H1 (cell line): ENCODE data around the gene LRIT2. TPM values are rescaled to one million over a fixed set of nuclear protein-coding genes. Genes with fewer than 3 reads are reported as not detected.

ENCODE experiments used
- polyA plus RNA-seq, 7 experiments: library from polyadenylated mRNA; depleted of rRNA in 3 of 7; stranded (reverse) in 5 of 7; unstranded in 2 of 7; fragments of >200 nt in 5 of 7; fragments of 200-250 nt in 2 of 7; gene quantifications; 1 replicate in 5 of 7; 2 replicates in 1 of 7; 4 replicates in 1 of 7; pipeline versions ENCODE4 v1.2.1 to v1.2.3, GENCODE V29; 2011 to 2013; ENCODE audit warnings: missing spikeins in 2 of 7, mixed read lengths in 2 of 7
- total RNA-seq: library from RNA; stranded (reverse); fragmentation: NEBNext Ultra II Directional; extraction: Animal tissue kit (Norgen Biotek cat#: 25700); gene quantifications from 2 replicates; pipeline ENCODE4 v1.2.1, GENCODE V29; 2021
- TF ChIP-seq, protein P1 (sequence below): fragments of 300-600 bp; sonication (generic); IDR thresholded peaks from 2 replicates; pipeline ENCODE4 v1.7.1; 2012; ENCODE audit warnings: low read length, moderate library complexity, mild to moderate bottlenecking, inconsistent platforms; ENCODE audit not compliant: insufficient replicate concordance

LRIT2 gene
- total and polyA plus RNA-seq, 2 of the 8 experiments (the other 6 are each of a cell fraction or from before 2014, with no cell fraction given) = not detected

DNA sequence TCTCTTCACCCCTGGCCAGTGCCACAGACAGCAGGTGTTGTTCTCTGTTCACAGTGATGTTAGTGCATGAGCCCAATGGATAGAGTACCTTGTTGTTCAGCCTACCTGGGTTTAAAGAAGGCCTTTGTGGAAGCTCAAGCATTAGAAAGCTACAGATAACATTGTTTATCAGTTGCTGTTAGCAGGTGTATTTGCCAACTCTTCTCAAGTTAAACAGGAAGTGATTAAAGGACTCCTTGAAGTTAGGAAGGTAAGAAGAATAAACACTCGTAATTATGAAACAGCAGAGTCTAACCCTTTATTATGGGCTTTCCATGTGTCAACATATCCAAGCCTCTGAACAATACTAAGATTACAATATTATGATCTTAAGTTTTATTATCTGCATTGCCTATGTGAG lies 45.4 kb upstream of the LRIT2 start (continued):
- TF ChIP-seq, protein P1, sequence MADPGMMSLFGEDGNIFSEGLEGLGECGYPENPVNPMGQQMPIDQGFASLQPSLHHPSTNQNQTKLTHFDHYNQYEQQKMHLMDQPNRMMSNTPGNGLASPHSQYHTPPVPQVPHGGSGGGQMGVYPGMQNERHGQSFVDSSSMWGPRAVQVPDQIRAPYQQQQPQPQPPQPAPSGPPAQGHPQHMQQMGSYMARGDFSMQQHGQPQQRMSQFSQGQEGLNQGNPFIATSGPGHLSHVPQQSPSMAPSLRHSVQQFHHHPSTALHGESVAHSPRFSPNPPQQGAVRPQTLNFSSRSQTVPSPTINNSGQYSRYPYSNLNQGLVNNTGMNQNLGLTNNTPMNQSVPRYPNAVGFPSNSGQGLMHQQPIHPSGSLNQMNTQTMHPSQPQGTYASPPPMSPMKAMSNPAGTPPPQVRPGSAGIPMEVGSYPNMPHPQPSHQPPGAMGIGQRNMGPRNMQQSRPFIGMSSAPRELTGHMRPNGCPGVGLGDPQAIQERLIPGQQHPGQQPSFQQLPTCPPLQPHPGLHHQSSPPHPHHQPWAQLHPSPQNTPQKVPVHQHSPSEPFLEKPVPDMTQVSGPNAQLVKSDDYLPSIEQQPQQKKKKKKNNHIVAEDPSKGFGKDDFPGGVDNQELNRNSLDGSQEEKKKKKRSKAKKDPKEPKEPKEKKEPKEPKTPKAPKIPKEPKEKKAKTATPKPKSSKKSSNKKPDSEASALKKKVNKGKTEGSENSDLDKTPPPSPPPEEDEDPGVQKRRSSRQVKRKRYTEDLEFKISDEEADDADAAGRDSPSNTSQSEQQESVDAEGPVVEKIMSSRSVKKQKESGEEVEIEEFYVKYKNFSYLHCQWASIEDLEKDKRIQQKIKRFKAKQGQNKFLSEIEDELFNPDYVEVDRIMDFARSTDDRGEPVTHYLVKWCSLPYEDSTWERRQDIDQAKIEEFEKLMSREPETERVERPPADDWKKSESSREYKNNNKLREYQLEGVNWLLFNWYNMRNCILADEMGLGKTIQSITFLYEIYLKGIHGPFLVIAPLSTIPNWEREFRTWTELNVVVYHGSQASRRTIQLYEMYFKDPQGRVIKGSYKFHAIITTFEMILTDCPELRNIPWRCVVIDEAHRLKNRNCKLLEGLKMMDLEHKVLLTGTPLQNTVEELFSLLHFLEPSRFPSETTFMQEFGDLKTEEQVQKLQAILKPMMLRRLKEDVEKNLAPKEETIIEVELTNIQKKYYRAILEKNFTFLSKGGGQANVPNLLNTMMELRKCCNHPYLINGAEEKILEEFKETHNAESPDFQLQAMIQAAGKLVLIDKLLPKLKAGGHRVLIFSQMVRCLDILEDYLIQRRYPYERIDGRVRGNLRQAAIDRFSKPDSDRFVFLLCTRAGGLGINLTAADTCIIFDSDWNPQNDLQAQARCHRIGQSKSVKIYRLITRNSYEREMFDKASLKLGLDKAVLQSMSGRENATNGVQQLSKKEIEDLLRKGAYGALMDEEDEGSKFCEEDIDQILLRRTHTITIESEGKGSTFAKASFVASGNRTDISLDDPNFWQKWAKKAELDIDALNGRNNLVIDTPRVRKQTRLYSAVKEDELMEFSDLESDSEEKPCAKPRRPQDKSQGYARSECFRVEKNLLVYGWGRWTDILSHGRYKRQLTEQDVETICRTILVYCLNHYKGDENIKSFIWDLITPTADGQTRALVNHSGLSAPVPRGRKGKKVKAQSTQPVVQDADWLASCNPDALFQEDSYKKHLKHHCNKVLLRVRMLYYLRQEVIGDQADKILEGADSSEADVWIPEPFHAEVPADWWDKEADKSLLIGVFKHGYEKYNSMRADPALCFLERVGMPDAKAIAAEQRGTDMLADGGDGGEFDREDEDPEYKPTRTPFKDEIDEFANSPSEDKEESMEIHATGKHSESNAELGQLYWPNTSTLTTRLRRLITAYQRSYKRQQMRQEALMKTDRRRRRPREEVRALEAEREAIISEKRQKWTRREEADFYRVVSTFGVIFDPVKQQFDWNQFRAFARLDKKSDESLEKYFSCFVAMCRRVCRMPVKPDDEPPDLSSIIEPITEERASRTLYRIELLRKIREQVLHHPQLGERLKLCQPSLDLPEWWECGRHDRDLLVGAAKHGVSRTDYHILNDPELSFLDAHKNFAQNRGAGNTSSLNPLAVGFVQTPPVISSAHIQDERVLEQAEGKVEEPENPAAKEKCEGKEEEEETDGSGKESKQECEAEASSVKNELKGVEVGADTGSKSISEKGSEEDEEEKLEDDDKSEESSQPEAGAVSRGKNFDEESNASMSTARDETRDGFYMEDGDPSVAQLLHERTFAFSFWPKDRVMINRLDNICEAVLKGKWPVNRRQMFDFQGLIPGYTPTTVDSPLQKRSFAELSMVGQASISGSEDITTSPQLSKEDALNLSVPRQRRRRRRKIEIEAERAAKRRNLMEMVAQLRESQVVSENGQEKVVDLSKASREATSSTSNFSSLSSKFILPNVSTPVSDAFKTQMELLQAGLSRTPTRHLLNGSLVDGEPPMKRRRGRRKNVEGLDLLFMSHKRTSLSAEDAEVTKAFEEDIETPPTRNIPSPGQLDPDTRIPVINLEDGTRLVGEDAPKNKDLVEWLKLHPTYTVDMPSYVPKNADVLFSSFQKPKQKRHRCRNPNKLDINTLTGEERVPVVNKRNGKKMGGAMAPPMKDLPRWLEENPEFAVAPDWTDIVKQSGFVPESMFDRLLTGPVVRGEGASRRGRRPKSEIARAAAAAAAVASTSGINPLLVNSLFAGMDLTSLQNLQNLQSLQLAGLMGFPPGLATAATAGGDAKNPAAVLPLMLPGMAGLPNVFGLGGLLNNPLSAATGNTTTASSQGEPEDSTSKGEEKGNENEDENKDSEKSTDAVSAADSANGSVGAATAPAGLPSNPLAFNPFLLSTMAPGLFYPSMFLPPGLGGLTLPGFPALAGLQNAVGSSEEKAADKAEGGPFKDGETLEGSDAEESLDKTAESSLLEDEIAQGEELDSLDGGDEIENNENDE = no peak
